NCI-H226 (cell line): Measurements from ENCODE around the gene MED15.
A peak's percentile ranks its signal among the peaks of the same experiment; 100 is the strongest.

Source experiments
- DNase-seq: peaks from one replicate; pipeline ENCODE4 v3.0.0-alpha.2; 2015

The MED15 gene

GRCh38 chr22:20511578-20512229 lies 4.3 kb downstream of the MED15 start:
- DNase-seq = no peak

- DNase-seq = peak; percentile 41
Measured at GRCh38 chr22:20514658-20515406, 7.4 kb downstream of the MED15 start.

- DNase-seq = no peak
Measured at GRCh38 chr22:20516399-20516798, 9.0 kb downstream of the MED15 start.

GRCh38 chr22:20517422-20517821 lies 10.0 kb downstream of the MED15 start:
- DNase-seq = no peak

- DNase-seq = no peak
Measured at GRCh38 chr22:20517841-20518592, 10.6 kb downstream of the MED15 start.

GRCh38 chr22:20519558-20519957 lies 12.1 kb downstream of the MED15 start:
- DNase-seq = no peak

- DNase-seq = no peak
Measured at GRCh38 chr22:20520093-20520511, 12.7 kb downstream of the MED15 start.

GRCh38 chr22:20522134-20523004 lies 15.0 kb downstream of the MED15 start:
- DNase-seq = no peak

- DNase-seq = no peak
Measured at GRCh38 chr22:20523086-20523983, 15.9 kb downstream of the MED15 start.

- DNase-seq = no peak
Measured at GRCh38 chr22:20524004-20524481, 16.6 kb downstream of the MED15 start.

- DNase-seq = no peak
Measured at GRCh38 chr22:20525048-20525447, 17.6 kb downstream of the MED15 start.

GRCh38 chr22:20526305-20526627 lies 18.9 kb downstream of the MED15 start:
- DNase-seq = no peak

GRCh38 chr22:20526628-20527355 lies 19.4 kb downstream of the MED15 start:
- peak; percentile 74 for DNase-seq

GRCh38 chr22:20528405-20528978 lies 21.1 kb downstream of the MED15 start:
- no peak for DNase-seq

GRCh38 chr22:20530368-20531153 lies 23.2 kb downstream of the MED15 start:
- DNase-seq = peak; percentile 73

- no peak for DNase-seq
Measured at GRCh38 chr22:20531154-20531403, 23.7 kb downstream of the MED15 start.

GRCh38 chr22:20531404-20532201 lies 24.2 kb downstream of the MED15 start:
- DNase-seq = peak; percentile 91

- DNase-seq = no peak
Measured at GRCh38 chr22:20532256-20532993, 25.0 kb downstream of the MED15 start.
